Effector memory CD8-positive, alpha-beta T cell (primary cell): ENCODE data around the gene ZSCAN2.
A peak's percentile ranks its signal among the peaks of the same experiment; 100 is the strongest.

ENCODE experiments used
- ATAC-seq: fragments of 150-1000 bp; cut with Tn5 transposase; replicated peaks from 2 replicates; pipeline ENCODE4 v1.10.0; 2021; ENCODE audit warnings: mild to moderate bottlenecking, moderate library complexity
- DNase-seq, 3 experiments: peaks; one replicate each; pipeline ENCODE4 v3.0.0; 2021
- H3K27ac Mint-ChIP-seq, 2 donors: one replicate each; pipeline ENCODE4 v1.8.0; 2022; ENCODE audit warnings: mild to moderate bottlenecking in 2 of 2, mixed read lengths in 2 of 2, moderate library complexity in 2 of 2
- H3K27me3 Mint-ChIP-seq, 2 donors: one replicate each; pipeline ENCODE4 v1.8.0; 2022; ENCODE audit warnings: mixed read lengths in 2 of 2
- H3K36me3 Mint-ChIP-seq: one replicate; pipeline ENCODE4 v1.8.0; 2022; ENCODE audit warnings: mild to moderate bottlenecking, moderate library complexity, mixed read lengths; ENCODE audit not compliant: insufficient read depth
- H3K4me1 Mint-ChIP-seq, 2 donors: one replicate each; pipeline ENCODE4 v1.8.0; 2022; ENCODE audit warnings: low read depth in 2 of 2, mixed read lengths in 2 of 2
- H3K4me3 Mint-ChIP-seq, 2 donors: one replicate each; pipeline ENCODE4 v1.8.0; 2022; ENCODE audit warnings: mild to moderate bottlenecking in 2 of 2, mixed read lengths in 2 of 2, moderate library complexity in 2 of 2
- H3K9me3 Mint-ChIP-seq, 2 donors: one replicate each; pipeline ENCODE4 v1.8.0; 2022; ENCODE audit warnings: mixed read lengths in 2 of 2

ZSCAN2 gene

DNA sequence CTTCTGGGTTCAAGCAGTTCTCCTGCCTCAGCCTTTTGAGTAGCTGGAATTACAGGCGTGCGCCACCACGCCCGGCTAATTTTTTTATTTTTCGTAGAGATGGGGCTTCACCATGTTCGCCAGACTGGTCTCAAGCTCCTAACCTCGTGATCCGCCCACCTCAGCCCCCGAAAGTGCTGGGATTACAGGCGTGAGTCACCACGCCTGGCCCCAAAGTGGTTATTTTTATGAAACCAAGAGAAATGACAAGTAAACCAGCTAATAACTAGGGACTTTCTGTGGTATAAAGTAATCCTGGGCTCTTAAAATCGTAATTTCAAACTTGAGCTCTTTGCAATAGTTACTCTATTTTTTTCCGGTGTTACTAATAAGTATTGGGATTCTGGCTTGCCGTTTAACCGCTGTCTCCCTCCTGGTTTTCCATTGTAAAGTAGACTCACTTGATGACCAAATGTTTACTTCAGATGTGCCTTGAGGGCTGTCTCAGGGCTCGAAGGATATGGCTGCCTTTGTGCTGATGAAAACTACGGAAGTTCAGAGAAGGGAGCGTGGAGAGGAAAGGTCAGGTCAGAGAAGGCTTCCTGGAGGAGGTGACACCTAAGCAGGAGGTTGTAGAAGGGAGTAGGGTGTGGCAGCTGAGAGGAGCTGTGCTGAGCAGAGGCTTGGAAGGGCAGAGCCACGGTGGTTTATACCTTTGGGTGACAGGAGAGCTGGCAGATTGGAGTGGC lies 4.2 kb downstream of the ZSCAN2 start:
- Mint-ChIP-seq H3K9me3 (no peaks in the 10 kb centered on the region), H3K27me3 (no peaks in the 10 kb centered on the region), H3K36me3 (peaks cover 18% of the 10 kb centered on the region), H3K4me3 (peak overlapping the region; percentile 69 to 75), H3K27ac (peak overlapping the region; percentile 90 to 98), H3K4me1 (peaks cover 42 to 57% of the 10 kb centered on the region in 2 donors)
- ATAC-seq = no peak
- DNase-seq = peak in 1 of 3 experiments; percentile 5

DNA sequence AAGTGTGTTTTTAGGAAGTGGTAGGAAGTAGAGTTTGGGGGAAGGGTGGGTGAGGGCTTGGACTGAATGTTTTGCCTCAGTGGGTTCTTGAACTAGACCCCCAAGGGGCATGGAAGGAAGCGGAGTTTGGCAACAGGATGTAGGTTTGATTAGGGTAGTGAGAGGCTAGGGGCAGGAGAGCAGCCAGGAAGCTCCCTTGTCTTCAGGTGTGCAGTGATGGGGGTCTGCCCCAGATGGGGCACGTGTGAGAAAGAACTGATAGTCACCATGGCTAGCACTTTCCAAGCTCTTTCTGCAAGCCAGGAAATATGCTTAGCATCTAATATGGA lies 4.7 kb downstream of the ZSCAN2 start:
- H3K27ac Mint-ChIP-seq = peak overlapping the region; percentile 90 to 98
- DNase-seq (no peak), ATAC-seq (no peak)
- peaks cover 18% of the 10 kb centered on the region for H3K36me3 Mint-ChIP-seq
- peaks cover 41 to 57% of the 10 kb centered on the region in 2 donors for H3K4me1 Mint-ChIP-seq
- no peaks in the 10 kb centered on the region for H3K27me3 Mint-ChIP-seq
- no peaks in the 10 kb centered on the region for H3K9me3 Mint-ChIP-seq
- H3K4me3 Mint-ChIP-seq = peak overlapping the region; percentile 69 to 75

DNA sequence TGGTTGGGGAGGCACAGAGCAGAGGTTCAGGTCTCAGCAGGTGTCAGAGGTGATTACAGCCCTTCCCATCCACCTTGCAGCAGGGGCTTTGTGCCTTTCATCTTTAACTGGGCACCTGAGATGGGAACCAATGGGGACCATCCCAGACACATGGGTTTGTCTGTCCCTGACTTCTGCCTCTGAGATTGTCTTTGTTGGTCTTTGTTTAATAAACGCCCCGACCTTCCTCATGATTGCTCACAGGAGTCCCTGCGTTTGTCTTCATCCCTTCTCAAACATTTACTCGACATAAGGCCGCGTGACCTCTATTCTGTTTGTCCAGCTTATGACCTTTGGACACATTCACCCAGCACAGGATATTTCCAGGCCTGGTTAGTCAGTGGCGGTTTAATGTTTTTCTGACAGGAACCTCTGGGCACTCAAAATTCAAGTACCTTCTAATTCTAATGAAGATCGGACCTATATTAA lies 5.9 kb downstream of the ZSCAN2 start:
- DNase-seq (no peak), ATAC-seq (no peak)
- H3K4me3 Mint-ChIP-seq = no peak overlapping the region
- H3K27ac Mint-ChIP-seq = peak overlapping the region; percentile 90 to 98
- H3K36me3 Mint-ChIP-seq = peaks cover 14% of the 10 kb centered on the region
- no peaks in the 10 kb centered on the region for H3K27me3 Mint-ChIP-seq
- no peaks in the 10 kb centered on the region for H3K9me3 Mint-ChIP-seq
- H3K4me1 Mint-ChIP-seq = peaks cover 34 to 49% of the 10 kb centered on the region in 2 donors

DNA sequence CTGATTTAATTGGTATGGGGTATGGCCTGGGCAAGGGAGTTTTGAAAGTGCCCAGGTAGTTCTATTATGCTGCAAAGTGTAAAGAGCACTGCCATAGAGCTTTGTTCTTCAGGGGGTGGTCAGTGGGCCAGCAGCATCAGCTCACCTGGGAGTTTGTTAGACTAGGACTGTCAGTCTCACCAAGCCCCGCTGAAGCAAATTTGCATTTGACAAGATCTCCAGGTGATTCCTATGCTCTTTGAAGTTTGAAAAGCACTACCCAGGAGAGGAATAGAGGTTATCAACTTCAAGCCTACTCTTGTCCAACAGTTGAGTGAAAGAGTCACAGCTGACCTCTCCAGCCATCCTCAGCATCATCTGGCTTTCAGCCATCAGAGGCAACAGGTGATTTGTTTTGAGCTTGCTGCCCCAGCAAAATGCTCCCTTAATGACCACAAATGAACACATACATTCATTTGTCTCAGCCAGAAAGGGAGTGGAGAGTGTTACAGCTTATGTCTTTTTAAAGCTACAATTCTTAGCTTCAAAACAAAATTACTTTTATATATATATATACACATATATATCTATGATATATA lies 8.0 kb downstream of the ZSCAN2 start:
- no peak overlapping the region for H3K27ac Mint-ChIP-seq
- DNase-seq = no peak
- H3K9me3 Mint-ChIP-seq = no peaks in the 10 kb centered on the region
- no peak for ATAC-seq
- H3K4me1 Mint-ChIP-seq = peaks cover 28 to 35% of the 10 kb centered on the region in 2 donors
- no peak overlapping the region for H3K4me3 Mint-ChIP-seq
- peaks cover 18% of the 10 kb centered on the region for H3K36me3 Mint-ChIP-seq
- no peaks in the 10 kb centered on the region for H3K27me3 Mint-ChIP-seq

DNA sequence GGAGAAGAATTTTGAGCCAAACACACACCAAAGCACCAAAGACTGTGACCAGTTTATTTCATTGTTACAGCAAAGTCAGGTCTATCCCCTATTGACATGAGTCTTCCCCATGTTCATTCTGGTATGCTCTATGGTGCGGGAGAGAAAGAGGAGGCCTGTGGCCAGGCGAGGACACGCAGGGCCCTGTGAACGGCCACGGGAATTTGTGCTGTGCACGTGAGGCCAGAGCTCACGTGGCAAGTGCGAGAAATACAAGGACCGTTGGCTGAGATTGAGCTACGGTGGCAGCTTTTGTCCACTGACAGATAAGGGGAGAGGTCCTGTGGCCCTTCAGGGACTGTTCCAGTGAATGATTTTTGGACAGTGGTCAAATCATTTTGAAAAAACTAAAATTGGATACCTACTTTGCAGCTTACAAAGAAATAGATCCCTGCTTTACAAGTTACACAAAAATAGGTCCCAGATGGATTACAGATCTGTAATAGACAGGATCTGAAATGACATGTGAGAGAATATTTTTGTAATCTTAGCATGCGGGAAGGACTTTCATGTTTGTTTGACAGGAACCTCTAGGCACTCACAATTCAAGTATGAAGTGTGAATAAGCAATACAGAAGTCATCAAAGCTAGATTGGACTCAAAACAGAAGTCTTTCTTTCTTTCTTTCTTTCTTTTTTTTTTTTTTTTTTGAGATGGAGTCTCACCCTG lies 9.2 kb downstream of the ZSCAN2 start:
- H3K4me1 Mint-ChIP-seq = peaks cover 18 to 24% of the 10 kb centered on the region in 2 donors
- peaks cover 15% of the 10 kb centered on the region for H3K36me3 Mint-ChIP-seq
- H3K27ac Mint-ChIP-seq = no peak overlapping the region
- H3K4me3 Mint-ChIP-seq = no peak overlapping the region
- H3K27me3 Mint-ChIP-seq = no peaks in the 10 kb centered on the region
- ATAC-seq (no peak), DNase-seq (no peak)
- no peaks in the 10 kb centered on the region for H3K9me3 Mint-ChIP-seq

DNA sequence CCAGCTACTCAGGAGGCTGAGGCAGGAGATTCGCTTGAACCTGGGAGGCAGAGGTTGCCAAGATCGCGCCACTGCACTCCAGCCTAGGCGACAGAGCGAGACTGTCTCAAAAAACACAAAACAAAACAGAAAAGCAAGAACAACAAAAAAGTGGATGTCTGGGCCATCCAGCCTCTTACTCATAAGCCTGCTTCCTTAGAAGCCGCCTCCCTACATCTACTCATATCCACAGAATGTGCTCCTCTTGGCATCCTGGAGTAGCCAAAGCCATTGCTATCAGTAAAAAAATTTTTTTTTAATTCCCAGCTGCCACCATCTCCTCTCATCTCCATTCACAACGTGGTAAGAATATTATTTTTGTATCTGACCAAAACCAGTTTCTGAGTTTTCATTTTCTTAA lies 10.8 kb downstream of the ZSCAN2 start:
- peaks cover 7 to 13% of the 10 kb centered on the region in 2 donors for H3K4me1 Mint-ChIP-seq
- no peaks in the 10 kb centered on the region for H3K9me3 Mint-ChIP-seq
- ATAC-seq = no peak
- no peak overlapping the region for H3K4me3 Mint-ChIP-seq
- H3K27me3 Mint-ChIP-seq = no peaks in the 10 kb centered on the region
- no peak for DNase-seq
- peaks cover 12% of the 10 kb centered on the region for H3K36me3 Mint-ChIP-seq
- no peak overlapping the region for H3K27ac Mint-ChIP-seq

DNA sequence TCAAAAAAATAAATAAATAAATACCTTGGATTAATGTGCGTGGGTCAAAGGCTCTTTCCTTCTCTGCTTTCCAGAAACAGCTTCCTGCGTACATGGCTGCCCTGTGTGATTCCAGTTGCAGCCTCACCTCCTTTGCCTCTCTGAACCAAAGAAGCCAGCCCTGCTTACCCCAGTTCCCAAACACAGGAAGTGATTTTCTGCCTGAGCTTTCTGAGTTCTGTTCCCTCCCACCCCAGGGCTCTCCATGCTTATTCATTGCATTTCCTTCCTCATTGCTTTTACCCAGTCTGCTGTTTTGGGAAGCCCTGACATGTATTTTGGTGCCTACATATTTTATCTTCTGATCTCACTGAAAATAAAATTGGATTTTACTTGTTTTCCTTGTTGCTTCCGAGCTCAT lies 15.4 kb downstream of the ZSCAN2 start:
- peak overlapping the region; percentile 35 to 57 for H3K27ac Mint-ChIP-seq
- H3K4me3 Mint-ChIP-seq = no peak overlapping the region
- no peak for DNase-seq
- H3K9me3 Mint-ChIP-seq = peaks cover 6 to 9% of the 10 kb centered on the region in 2 donors
- no peaks in the 10 kb centered on the region for H3K27me3 Mint-ChIP-seq
- peaks cover 13% of the 10 kb centered on the region for H3K36me3 Mint-ChIP-seq
- no peak for ATAC-seq
- peaks cover 0 to 5% of the 10 kb centered on the region in 2 donors for H3K4me1 Mint-ChIP-seq

DNA sequence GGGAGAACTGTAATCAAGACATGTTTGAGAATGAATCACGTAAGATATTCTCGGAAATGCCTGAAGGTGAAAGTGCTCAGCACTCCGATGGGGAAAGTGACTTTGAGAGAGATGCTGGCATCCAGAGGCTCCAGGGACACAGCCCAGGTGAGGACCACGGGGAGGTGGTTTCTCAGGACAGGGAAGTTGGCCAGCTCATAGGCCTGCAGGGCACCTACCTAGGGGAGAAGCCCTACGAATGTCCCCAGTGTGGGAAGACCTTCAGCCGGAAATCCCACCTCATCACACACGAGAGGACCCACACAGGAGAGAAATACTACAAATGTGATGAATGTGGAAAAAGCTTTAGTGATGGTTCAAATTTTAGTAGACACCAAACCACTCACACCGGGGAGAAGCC lies 19.8 kb downstream of the ZSCAN2 start:
- peaks cover 0 to 5% of the 10 kb centered on the region in 2 donors for H3K4me1 Mint-ChIP-seq
- DNase-seq (no peak), ATAC-seq (no peak)
- H3K27me3 Mint-ChIP-seq = no peaks in the 10 kb centered on the region
- H3K4me3 Mint-ChIP-seq = no peak overlapping the region
- H3K9me3 Mint-ChIP-seq = peaks cover 6 to 9% of the 10 kb centered on the region in 2 donors
- H3K36me3 Mint-ChIP-seq = peaks cover 13% of the 10 kb centered on the region
- no peak overlapping the region for H3K27ac Mint-ChIP-seq

DNA sequence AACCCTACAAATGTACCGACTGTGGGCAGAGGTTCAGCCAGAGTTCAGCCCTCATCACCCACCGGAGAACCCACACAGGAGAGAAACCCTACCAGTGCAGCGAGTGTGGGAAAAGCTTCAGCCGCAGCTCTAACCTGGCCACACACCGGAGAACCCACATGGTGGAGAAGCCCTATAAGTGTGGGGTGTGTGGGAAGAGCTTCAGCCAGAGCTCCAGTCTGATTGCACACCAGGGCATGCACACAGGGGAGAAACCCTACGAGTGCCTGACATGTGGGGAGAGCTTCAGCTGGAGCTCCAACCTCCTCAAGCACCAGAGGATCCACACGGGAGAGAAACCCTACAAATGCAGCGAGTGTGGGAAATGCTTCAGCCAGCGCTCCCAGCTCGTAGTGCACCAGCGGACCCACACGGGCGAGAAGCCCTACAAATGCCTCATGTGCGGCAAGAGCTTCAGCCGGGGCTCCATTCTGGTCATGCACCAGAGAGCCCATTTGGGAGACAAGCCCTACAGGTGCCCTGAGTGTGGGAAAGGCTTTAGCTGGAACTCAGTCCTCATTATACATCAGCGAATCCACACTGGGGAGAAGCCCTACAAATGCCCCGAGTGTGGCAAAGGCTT lies 20.7 kb downstream of the ZSCAN2 start:
- ATAC-seq (no peak), DNase-seq (no peak)
- no peak overlapping the region for H3K4me3 Mint-ChIP-seq
- peaks cover 0 to 1% of the 10 kb centered on the region in 2 donors for H3K4me1 Mint-ChIP-seq
- H3K36me3 Mint-ChIP-seq = peaks cover 13% of the 10 kb centered on the region
- no peaks in the 10 kb centered on the region for H3K27me3 Mint-ChIP-seq
- peaks cover 6 to 9% of the 10 kb centered on the region in 2 donors for H3K9me3 Mint-ChIP-seq
- H3K27ac Mint-ChIP-seq = no peak overlapping the region

DNA sequence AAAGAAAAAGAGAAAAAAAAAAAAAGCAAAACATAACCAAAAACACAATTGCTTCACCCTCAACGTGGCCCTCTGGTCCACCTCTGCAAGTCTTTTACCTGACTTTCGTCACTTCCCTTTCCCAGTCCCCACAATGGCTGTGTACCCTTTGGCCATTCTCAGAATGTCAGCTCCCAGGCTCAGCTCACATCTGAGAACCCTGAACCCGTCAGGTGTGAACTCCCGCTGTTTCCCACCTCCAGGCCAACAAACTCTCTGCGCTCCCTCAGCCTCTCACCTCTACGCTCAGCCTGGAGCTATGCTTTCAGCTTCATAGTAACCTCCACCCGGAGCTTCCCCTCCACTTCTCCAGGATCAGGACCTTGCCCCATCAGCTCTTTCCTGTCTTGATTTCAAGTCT lies 23.6 kb downstream of the ZSCAN2 start:
- Mint-ChIP-seq H3K9me3 (peaks cover 6 to 9% of the 10 kb centered on the region in 2 donors), H3K4me1 (peaks cover 0 to 1% of the 10 kb centered on the region in 2 donors), H3K27me3 (no peaks in the 10 kb centered on the region), H3K4me3 (no peak overlapping the region), H3K36me3 (peaks cover 10% of the 10 kb centered on the region), H3K27ac (no peak overlapping the region)
- DNase-seq (no peak), ATAC-seq (no peak)

DNA sequence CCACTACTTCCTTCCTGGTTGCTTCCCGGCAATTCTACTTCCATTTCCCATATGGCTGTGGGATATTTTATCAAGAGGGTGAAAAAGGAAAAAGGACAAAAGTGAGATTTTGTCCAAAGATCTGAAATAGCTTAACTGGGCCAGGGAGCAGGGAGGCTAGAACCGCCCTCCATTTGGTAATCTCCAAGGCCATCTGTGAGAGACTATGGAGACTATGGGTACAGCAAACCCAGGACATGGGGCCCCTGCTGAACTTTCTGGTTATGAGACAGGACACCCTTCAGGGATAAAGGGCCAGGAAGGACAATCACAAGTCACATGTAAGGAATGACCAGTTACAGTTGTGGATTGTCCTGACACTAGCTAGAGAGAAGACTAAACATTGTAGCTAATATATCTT lies 24.3 kb downstream of the ZSCAN2 start:
- no peaks in the 10 kb centered on the region for H3K27me3 Mint-ChIP-seq
- H3K9me3 Mint-ChIP-seq = peaks cover 6 to 9% of the 10 kb centered on the region in 2 donors
- ATAC-seq = no peak

DNA sequence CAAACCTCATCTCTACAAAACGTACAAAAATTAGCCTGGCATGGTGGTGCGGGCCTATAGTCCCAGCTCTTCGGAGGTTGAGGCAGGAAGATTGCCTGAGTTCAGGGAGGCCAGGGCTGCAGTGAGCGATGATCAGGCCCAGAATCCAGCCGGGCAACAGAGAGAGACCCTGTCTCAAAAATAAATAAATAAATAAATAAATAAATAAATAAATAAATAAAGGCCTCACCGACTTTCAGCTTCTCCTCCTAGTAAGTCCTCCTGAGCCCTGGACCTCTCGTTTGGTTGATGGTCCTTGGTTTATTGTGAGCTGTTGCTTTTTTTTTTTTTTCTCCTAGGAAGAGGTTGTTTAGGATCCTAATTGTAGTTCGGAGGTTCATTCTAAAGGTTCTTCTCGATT lies 28.2 kb downstream of the ZSCAN2 start:
- H3K4me3 Mint-ChIP-seq = no peak overlapping the region
- no peaks in the 10 kb centered on the region for H3K27me3 Mint-ChIP-seq
- peaks cover 19% of the 10 kb centered on the region for H3K36me3 Mint-ChIP-seq
- no peak for DNase-seq
- H3K27ac Mint-ChIP-seq = no peak overlapping the region
- peaks cover 11 to 17% of the 10 kb centered on the region in 2 donors for H3K4me1 Mint-ChIP-seq
- no peak for ATAC-seq
- H3K9me3 Mint-ChIP-seq = no peaks in the 10 kb centered on the region

More for the DNA sequence above, 24.3 kb downstream of the ZSCAN2 start:
- H3K36me3 Mint-ChIP-seq = peaks cover 13% of the 10 kb centered on the region
- H3K4me1 Mint-ChIP-seq = peaks cover 0 to 1% of the 10 kb centered on the region in 2 donors
- no peak overlapping the region for H3K4me3 Mint-ChIP-seq
- H3K27ac Mint-ChIP-seq = no peak overlapping the region
- no peak for DNase-seq

DNA sequence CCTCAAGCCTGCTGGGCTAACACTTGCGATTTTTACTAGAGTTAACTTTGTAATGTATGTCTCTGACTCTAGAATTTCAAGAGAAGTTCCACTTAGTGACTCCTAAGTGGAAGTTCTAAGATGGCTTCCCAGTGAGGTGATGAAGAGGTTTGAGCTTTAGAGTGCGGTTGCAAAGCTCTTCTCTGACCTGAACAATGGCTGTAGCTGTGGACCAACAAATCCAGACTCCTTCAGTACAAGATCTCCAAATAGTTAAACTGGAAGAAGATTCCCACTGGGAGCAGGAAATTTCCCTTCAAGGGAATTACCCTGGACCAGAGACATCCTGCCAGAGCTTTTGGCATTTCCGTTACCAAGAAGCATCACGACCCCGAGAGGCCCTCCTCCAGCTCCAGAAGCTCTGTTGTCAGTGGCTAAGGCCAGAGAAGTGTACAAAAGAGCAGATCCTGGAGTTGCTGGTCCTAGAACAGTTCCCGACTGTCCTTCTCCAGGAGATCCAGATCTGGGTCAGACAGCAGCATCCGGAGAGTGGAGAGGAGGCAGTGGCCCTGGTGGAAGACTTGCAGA lies 31.0 kb downstream of the ZSCAN2 start:
- no peaks in the 10 kb centered on the region for H3K27me3 Mint-ChIP-seq
- peak overlapping the region; percentile 91 to 95 for H3K27ac Mint-ChIP-seq
- peaks cover 31% of the 10 kb centered on the region for H3K36me3 Mint-ChIP-seq
- DNase-seq (no peak), ATAC-seq (no peak)
- peaks cover 25 to 38% of the 10 kb centered on the region in 2 donors for H3K4me1 Mint-ChIP-seq
- no peaks in the 10 kb centered on the region for H3K9me3 Mint-ChIP-seq
- H3K4me3 Mint-ChIP-seq = peak overlapping the region; percentile 88 to 91
